Measurements from ENCODE around the gene UBXN7. TPM values are rescaled to one million over a fixed set of nuclear protein-coding genes. Genes with fewer than 3 reads are reported as not detected.
"Not testable (repeated sequence)": the region's sequence is repeated elsewhere in the genome, so short reads cannot be mapped to it uniquely, and the experiment has no call there.

The UBXN7 gene
- total RNA-seq, 2 experiments from 2014 or later, result 55.9 to 60.5 TPM

- ChIA-PET POLR2A (interaction anchor here (0.6 to 3.2 kb wide), 32 partner anchors 8 to 322 kb away, joined by 3 to 42 read pairs (median 4); partner anchors contain the start of genes FBXO45, NRROS, TM4SF19 and UBXN7), CTCF (interaction anchor here (0.6 to 2.7 kb wide), 12 partner anchors 24 to 652 kb away, joined by 3 to 9 read pairs (median 4); partner anchors contain the start of genes PCYT1A and RNF168)
- peaks cover 9% of the 10 kb centered on the region for H3K36me3 Mint-ChIP-seq (ENCODE audit: low read depth)
- H3K27me3 Mint-ChIP-seq, result no peaks in the 10 kb centered on the region
- no peaks in the 10 kb centered on the region for H3K9me3 Mint-ChIP-seq
- peaks cover 21% of the 10 kb centered on the region for H3K4me1 Mint-ChIP-seq
- peak within 1 kb of the TSS; percentile 93 for H3K4me3 Mint-ChIP-seq
- DNase-seq, result peak; percentile 93
- H3K27ac Mint-ChIP-seq, result peak within 1 kb of the TSS; percentile 95
Measured at GRCh38 chr3:196317687-196318467, 114.3 kb downstream of the UBXN7 start, which contains the start of gene DYNLT2B. TSS of gene DYNLT2B (minus strand) at chr3:196318240. CDS start at chr3:196318152, 88 bp downstream.

- H3K9me3 Mint-ChIP-seq, H3K27me3 Mint-ChIP-seq: not testable (repeated sequence)
- peak overlapping the region; percentile 93 for H3K4me3 Mint-ChIP-seq
Measured at GRCh38 chr3:196316799-196317686, 115.2 kb downstream of the UBXN7 start.

GRCh38 chr3:196315821-196316220 is 116.4 kb downstream of the UBXN7 start:
- CTCF ChIA-PET, result interaction anchor here (0.6 to 1.2 kb wide), 2 partner anchors 92 to 213 kb away, joined by 3 read pairs; no protein-coding TSS in a partner anchor
- Mint-ChIP-seq H3K9me3 (no peaks in the 10 kb centered on the region), H3K4me3 (no peak overlapping the region), H3K27ac (no peak overlapping the region), H3K36me3 (ENCODE audit: low read depth) (peaks cover 12% of the 10 kb centered on the region), H3K27me3 (no peaks in the 10 kb centered on the region), H3K4me1 (peaks cover 21% of the 10 kb centered on the region)
- POLR2A ChIA-PET, result interaction anchor here (0.8 to 2.5 kb wide), 3 partner anchors 41 to 116 kb away, joined by 3 to 14 read pairs (median 4); partner anchors contain the start of gene UBXN7
- DNase-seq, result no peak

More at GRCh38 chr3:196316799-196317686, 115.2 kb downstream of the UBXN7 start:
- peak; percentile 24 for DNase-seq
- ChIA-PET CTCF (interaction anchor here (0.6 to 2.7 kb wide), 12 partner anchors 23 to 653 kb away, joined by 3 to 9 read pairs (median 4); partner anchors contain the start of genes PCYT1A and RNF168), POLR2A (interaction anchor here (0.6 to 3.2 kb wide), 23 partner anchors 7 to 322 kb away, joined by 3 to 42 read pairs (median 6); partner anchors contain the start of genes NRROS, TM4SF19 and UBXN7)
- Mint-ChIP-seq H3K27ac (peak overlapping the region; percentile 95), H3K4me1 (peaks cover 21% of the 10 kb centered on the region)
- not testable (repeated sequence) for H3K36me3 Mint-ChIP-seq (ENCODE audit: low read depth)

GRCh38 chr3:196314597-196314996 is 117.6 kb downstream of the UBXN7 start:
- DNase-seq, result no peak
- ChIA-PET CTCF (interaction anchor here (0.6 to 0.7 kb wide), 3 partner anchors 41 to 131 kb away, joined by 3 to 5 read pairs (median 3); no protein-coding TSS in a partner anchor), POLR2A (interaction anchor here (1.9 kb wide), 1 partner anchor 40 kb away, joined by 4 read pairs; no protein-coding TSS in a partner anchor)
- Mint-ChIP-seq H3K36me3 (ENCODE audit: low read depth) (peaks cover 12% of the 10 kb centered on the region), H3K9me3 (no peaks in the 10 kb centered on the region), H3K4me3 (no peak overlapping the region), H3K27ac (peak overlapping the region; percentile 22), H3K27me3 (no peaks in the 10 kb centered on the region), H3K4me1 (peaks cover 21% of the 10 kb centered on the region)

- DNase-seq, POLR2A ChIA-PET, H3K9me3 Mint-ChIP-seq, H3K27me3 Mint-ChIP-seq, H3K27ac Mint-ChIP-seq, H3K4me3 Mint-ChIP-seq: not testable (repeated sequence)
- Mint-ChIP-seq H3K4me1 (peaks cover 16% of the 10 kb centered on the region), H3K36me3 (ENCODE audit: low read depth) (peaks cover 12% of the 10 kb centered on the region)
- CTCF ChIA-PET, result interaction anchor here (0.6 to 0.7 kb wide), 4 partner anchors 40 to 135 kb away, joined by 3 to 5 read pairs (median 4); no protein-coding TSS in a partner anchor
Measured at GRCh38 chr3:196314086-196314485, 118.1 kb downstream of the UBXN7 start.

- CTCF ChIA-PET, result not testable (repeated sequence)
Measured at GRCh38 chr3:196302960-196303359, 129.3 kb downstream of the UBXN7 start.

GRCh38 chr3:196302551-196302950 is 129.7 kb downstream of the UBXN7 start:
- H3K27ac Mint-ChIP-seq, H3K9me3 Mint-ChIP-seq, POLR2A ChIA-PET, DNase-seq, H3K27me3 Mint-ChIP-seq, H3K4me3 Mint-ChIP-seq: not testable (repeated sequence)
- CTCF ChIA-PET, result interaction anchor here (0.5 kb wide), 1 partner anchor 226 kb away, joined by 4 read pairs; no protein-coding TSS in a partner anchor
- peaks cover 39% of the 10 kb centered on the region for H3K36me3 Mint-ChIP-seq (ENCODE audit: low read depth)
- peaks cover 18% of the 10 kb centered on the region for H3K4me1 Mint-ChIP-seq

More at GRCh38 chr3:196302960-196303359, 129.3 kb downstream of the UBXN7 start:
- H3K27me3 Mint-ChIP-seq, H3K27ac Mint-ChIP-seq, POLR2A ChIA-PET, DNase-seq, H3K4me3 Mint-ChIP-seq, H3K9me3 Mint-ChIP-seq: not testable (repeated sequence)
- Mint-ChIP-seq H3K4me1 (peaks cover 18% of the 10 kb centered on the region), H3K36me3 (ENCODE audit: low read depth) (peaks cover 39% of the 10 kb centered on the region)

GRCh38 chr3:196298521-196298920 is 133.7 kb downstream of the UBXN7 start:
- CTCF ChIA-PET, result no interaction called here
- no peak overlapping the region for H3K4me3 Mint-ChIP-seq
- POLR2A ChIA-PET, result interaction anchor here (0.7 kb wide), 1 partner anchor 17 kb away, joined by 3 read pairs; no protein-coding TSS in a partner anchor
- H3K27me3 Mint-ChIP-seq, result no peaks in the 10 kb centered on the region
- H3K4me1 Mint-ChIP-seq, result peaks cover 18% of the 10 kb centered on the region
- no peak overlapping the region for H3K27ac Mint-ChIP-seq
- peaks cover 35% of the 10 kb centered on the region for H3K36me3 Mint-ChIP-seq (ENCODE audit: low read depth)
- no peaks in the 10 kb centered on the region for H3K9me3 Mint-ChIP-seq
- DNase-seq, result no peak

Other genes starting within 250 kb of the UBXN7 start
- under 1 TPM in 1 of 2 experiments, not detected in 1; 0.63 TPM for gene ZDHHC19, start 221.0 kb downstream of the UBXN7 start, total RNA-seq
- gene SLC51A, start 215.9 kb downstream of the UBXN7 start, total RNA-seq, result not detected
- 10 to 100 TPM; 73.3 to 74.9 TPM for gene PCYT1A, start 144.7 kb downstream of the UBXN7 start, total RNA-seq
- 10 to 100 TPM; 21.1 to 24.0 TPM for gene DYNLT2B, start 114.2 kb downstream of the UBXN7 start, total RNA-seq
- not detected for gene TM4SF19, start 94.0 kb downstream of the UBXN7 start, total RNA-seq
- 10 to 100 TPM; 45.0 to 45.6 TPM for gene RNF168, start 71.3 kb upstream of the UBXN7 start, total RNA-seq
- not detected for gene SMCO1, start 82.9 kb upstream of the UBXN7 start, total RNA-seq
- gene WDR53, start 136.1 kb upstream of the UBXN7 start, total RNA-seq, result 10 to 100 TPM; 27.2 to 29.3 TPM
- gene FBXO45, start 136.2 kb upstream of the UBXN7 start, total RNA-seq, result 10 to 100 TPM; 19.7 TPM
- 10 to 100 TPM; 50.1 to 52.8 TPM for gene NRROS, start 207.3 kb upstream of the UBXN7 start, total RNA-seq